HG03469 (cell line): ENCODE results near the gene INPP5K.

Experiments
- ATAC-seq: cut with Tn5 transposase; IDR thresholded peaks from one replicate; pipeline ENCODE4 v1.9.1; 2021; ENCODE audit warnings: mild to moderate bottlenecking, moderate library complexity, moderate number of reproducible peaks; ENCODE audit not compliant: unreplicated experiment

Gene INPP5K

DNA sequence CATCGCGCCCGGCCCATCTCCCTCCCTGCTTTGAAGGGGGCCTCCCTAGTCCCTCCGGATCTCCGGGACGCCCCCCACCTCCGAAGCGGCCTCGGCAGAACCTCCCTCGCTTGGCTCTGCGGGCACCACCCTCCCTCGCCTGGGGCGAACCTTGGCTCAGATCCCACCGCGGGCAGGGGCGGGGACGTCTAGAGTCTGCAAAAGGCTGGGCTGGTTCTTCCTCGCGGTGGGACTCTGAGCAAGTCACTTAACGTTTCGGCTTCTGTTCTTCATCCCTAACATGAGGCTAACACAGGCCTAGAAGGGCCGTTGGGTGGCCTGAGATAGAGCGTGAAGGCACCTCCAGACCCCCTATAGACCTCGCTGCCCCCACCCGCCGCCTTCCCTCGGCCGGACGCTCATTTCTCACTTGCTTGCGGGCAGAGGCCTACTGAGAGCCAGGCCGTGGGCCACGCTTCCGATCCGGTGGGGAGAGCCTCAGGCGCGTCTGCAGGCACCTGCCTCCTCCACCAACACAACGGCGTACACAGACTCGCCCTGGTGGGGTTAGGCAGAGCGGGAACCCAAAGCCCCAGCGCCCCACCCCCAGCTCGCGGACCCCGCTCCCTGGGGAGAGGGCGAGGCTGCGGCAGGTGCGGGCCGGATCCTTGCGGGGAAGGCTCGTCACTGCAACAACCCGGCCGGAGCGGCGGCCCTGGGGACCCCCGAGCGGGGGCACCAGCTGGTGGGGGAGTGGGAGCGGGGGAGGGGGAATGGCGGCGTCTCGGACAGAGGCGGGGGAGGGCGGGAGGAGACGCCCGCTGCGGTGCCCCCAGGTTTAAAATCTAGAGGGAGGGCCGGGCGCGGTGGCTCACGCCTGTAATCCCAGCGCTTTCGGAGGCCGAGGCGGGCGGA lies 29.4 kb downstream of the INPP5K start:
- ATAC-seq, result no peak

DNA sequence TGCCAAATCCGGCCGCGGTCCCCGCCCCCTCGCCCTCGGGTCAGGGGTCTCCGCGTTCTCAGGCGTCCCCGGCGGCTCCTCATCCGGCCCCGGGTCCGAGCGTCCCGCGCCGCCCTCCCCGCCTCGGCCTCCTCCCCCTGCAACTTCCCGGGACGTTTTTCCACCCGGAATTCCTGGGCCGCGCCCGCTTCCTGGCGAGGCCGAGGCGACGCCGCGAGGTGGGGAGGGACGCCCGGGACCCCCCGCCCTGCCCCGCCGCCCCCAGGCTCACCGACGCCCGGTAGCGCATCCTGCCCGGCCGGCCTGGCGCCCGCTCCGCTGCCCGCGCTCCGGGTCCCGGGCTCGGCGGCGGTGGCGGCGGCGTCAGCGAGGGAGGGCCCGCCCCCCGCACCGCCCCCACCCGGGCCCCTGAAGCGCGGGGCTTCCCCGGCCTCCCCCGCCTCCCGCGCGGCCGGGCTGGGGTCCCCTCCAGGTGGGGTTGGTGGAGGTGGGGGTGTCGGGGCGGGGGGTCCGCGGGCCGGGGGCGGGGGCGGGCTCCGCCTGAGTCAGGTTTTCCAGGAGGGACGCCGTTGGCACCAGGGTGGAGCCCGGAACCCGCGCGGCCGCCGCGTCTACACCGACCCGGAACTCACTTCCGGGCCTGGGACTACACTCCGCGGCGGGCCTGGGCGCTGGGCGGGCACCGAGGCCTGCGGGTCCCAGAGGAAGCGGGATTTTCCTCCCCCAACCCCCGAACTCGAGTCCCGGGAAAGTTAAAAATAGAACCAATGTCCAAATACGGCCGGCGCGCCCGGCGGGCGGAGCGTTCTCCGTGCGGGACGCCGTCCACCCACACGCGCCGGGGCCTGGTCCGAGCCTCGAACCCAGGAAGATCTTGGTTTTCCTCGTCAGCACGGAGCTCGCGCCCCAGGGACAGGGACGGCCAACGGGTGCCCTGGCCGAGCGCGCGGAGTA lies 30.7 kb downstream of the INPP5K start:
- ATAC-seq, result no peak

DNA sequence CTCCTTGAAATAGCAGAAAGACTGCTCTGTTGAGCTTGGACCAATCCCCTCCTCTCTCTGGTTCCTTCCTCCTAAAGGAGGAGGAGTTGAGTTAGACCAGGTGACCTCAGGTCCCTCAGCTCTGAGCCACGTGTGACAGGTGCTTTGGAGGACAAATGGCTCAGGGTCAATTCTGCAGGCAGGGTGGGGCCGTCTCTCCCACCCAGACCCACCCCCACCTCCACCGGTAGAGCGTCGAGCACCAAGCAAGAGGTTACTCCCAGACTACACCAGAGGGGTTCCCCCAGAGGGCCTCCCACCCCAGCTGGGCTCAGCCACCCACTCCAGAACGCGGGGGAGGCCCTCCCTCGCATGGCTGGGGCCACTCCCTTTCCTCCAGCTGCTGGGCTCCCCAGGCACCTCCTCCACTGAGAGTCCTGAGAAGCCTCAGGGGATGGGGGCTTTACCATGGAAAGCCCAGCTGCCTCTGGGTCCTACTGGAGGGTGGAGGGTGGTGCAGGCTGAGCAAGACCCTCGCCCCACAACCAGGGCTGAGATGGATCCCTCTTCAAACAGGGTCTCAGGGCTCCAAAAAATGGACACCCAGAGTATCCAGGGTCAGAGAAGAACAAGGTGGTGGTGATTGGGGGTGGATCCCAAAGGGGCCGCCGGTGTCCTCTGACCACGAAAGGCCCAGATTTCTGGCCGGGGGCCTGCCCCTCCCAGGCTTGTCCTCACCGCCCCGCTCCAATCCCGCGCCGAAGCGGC lies 31.6 kb downstream of the INPP5K start:
- peak; percentile 30 for ATAC-seq

DNA sequence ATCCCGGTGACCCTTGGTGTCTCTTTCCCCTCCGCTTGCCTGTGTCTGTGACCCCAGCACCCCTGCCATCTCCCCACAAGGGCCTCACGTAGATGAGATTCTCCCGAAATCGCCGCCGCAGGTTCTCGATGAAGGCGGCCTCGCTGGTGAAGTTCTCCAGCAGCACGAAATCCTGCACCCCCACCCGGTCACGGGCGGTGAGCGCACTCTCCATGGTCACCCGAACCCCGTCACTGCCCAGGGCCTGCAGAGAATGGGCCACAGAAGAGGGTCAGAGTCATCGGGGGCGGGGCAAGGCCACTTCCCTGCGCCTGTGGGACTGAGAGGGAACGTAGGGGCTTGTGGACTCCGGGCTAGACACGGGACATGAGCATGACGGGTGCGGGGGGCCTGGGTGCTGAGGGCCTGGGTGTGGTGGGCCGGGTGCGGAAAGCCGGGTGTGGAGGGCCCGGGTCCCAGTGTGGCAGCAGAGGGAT lies 32.3 kb downstream of the INPP5K start:
- no peak for ATAC-seq

DNA sequence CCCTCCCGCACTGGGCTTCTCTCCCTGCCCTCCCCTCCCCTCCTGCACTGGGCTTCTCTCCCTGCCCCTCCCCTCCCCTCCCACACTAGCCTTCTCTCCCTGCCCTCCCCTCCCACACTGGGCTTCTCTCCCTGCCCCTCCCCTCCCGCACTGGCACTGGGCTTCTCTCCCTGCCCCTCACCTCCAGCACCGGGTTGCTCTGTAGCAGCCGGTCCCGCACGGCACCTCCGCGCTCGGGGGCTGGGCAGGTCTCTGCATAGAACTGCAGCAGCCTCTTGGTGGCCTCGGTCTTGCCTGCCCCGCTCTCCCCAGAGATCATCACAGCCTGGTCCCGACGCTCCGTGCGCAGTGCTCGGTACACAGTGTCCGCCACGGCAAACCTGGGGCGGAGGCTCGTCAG lies 33.7 kb downstream of the INPP5K start:
- ATAC-seq, result no peak

DNA sequence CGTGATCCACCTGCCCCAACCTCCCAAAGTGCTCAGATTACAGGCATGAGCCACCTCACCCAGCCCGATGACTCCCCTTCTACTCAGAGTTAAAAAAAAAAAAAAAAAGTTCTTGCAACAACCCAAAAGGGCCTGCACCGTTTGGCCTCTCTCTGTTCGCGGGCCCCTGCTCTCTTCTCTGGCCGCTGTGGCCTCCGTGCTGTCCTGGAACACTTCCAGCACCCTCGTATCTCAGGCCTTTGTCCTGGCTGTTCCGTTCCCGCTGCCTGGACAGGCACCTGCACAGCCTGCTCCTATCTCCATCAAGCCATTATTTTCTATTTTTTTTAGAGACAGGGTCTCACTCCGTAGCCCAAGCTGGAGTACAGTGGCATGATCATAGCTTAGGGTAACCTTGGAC lies 34.7 kb downstream of the INPP5K start:
- ATAC-seq, result no peak

DNA sequence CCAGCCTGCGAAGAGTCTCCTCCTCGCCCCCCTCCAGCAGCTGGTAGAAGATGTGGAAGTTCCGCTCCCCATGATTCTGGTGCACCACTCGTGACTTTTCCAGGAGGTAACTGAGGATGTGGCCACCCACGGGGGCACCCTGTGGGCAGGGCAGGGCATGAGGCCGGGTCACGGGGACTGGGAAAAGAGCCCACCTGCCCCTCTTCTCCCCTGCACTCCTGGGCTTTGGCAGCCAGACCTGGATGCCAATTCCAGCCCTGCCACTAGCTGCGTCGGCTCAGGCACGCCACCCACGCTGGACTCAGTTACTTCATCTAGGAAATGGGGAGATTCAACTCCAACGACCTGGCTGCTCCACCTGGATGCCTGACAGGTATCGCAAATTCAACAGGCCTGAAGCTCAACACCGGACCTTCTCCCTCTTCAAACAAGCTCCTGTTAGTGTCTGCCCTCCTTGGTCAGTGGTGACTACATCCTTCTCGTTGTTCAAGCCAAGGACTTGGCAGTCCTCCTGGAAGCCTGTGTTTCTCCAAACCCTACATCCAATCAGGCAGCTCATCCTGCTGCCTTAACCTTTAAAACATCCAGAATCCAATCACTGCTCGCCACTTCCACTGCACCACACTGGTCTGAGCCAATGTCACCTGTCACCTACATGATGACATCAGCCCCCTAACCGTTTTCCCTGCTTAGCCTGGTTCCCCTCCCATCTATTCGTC lies 35.5 kb downstream of the INPP5K start:
- no peak for ATAC-seq

DNA sequence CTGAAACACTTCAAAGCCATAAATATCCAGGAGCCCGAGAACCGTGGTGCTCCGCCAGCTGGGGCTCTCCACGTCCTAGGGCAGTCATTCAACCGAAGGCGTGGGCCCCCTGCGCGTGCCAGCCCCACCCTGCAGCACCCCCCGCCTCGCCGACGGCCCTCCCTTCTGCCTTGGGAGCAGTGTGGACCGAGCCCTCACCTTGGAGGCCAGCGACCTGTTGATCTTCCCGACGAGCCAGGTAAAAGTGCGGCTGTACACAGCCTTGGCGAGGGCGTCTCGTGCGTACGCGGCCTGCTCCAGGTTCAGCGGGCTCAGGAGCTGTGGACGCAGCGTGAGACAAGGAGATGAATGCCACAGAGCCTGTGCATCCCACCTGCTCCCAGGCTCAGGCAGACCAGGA lies 38.0 kb downstream of the INPP5K start:
- no peak for ATAC-seq

DNA sequence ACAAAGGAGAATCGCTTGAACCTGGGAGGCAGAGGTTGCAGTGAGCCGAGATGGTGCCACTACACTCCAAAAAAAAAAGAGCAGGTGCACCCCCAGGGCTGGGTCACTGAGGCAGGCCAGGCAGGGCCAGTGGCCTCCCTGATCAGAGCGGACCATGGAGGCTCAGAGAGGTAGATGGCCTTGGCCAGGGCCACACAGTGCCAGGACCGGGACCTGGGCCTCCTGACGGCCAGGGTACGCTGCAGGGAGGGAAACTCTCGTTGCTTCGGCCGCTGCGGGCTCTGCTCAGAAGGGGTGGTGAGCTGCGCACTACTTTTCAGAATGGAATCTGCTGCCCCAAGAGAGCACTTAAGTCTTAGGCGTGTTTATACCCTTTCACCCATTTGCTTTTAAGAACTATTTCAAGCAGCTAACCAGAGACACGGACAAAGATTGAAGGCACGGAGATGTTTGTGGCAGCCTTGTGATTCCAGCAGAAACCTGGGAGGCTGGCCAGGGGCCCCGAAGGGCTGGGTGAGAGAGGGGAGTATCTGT lies 41.0 kb downstream of the INPP5K start:
- no peak for ATAC-seq

DNA sequence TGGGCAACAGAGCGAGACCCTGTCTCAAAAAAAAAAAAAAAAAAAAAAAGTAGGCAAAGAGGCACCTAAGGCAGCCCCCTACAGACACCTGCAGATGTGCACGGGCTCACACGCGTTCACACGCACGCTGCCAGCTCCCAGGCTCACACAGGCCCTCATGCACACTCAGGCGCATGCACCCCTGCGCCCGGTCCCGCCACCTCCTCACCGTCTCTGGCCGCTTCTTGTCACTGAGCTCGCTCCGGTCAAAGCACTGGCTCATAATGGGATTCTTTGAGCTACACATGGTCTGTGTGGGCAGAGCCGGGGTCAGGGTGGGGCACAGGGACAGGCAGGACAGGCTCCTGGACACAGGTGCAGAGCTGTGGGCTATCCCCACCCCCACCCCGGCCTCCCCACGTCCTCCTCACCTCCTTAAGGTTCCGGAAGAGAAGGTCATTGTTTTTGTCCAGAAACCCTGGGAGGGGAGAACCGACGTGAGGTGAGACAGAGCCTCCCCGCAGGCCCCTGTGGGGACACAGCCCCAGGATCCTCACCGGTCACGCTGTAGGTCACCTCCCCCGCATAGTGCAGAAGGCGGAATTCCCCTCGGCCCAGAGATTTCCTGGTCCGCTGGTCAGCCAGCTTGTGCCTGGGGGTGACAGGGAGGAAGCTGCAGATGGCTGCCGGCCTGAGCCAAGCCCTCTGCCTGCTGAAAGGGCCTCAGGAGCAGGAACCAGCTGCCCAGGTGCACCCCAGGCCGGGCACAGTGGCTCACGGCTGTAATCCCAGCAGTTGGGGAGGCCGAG lies 41.8 kb downstream of the INPP5K start:
- no peak for ATAC-seq

DNA sequence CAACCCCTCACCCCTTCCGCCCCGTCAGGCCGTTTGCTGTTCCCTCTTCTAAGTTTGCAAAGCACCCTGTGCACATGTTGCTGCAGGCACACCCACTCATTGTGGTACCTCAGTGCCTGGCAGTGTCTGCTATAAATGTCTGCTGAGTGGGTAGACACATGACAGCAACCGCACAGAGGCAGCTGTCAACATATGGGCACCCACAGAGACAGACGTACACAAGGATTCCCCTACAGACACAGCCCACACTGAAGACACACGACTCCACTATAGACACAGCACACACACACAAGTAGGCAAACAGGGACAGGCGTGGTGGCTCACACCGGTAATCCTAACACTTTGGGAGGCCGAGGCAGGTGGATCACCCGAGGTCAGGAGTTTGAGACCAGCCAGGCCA lies 42.6 kb downstream of the INPP5K start:
- no peak for ATAC-seq

DNA sequence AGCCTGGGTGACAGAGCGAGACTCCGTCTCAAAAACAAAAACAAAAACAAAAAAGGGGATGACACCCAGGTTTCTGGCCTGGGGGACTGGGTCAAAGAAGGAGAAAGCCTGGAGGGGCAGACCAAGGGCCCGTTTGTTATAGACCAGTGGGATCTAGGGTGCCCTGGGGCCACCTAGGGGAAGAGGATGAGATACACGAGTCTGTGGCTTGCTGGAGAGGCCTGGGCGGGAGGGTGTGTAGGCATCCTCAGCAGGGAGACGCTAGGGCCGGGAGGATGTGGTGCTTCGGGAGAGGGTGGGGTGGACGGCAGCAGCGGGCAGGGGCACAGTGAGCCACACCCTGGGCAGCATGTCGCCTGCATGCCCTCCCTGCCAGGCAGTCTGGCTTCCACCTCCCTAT lies 43.2 kb downstream of the INPP5K start:
- ATAC-seq, result no peak

DNA sequence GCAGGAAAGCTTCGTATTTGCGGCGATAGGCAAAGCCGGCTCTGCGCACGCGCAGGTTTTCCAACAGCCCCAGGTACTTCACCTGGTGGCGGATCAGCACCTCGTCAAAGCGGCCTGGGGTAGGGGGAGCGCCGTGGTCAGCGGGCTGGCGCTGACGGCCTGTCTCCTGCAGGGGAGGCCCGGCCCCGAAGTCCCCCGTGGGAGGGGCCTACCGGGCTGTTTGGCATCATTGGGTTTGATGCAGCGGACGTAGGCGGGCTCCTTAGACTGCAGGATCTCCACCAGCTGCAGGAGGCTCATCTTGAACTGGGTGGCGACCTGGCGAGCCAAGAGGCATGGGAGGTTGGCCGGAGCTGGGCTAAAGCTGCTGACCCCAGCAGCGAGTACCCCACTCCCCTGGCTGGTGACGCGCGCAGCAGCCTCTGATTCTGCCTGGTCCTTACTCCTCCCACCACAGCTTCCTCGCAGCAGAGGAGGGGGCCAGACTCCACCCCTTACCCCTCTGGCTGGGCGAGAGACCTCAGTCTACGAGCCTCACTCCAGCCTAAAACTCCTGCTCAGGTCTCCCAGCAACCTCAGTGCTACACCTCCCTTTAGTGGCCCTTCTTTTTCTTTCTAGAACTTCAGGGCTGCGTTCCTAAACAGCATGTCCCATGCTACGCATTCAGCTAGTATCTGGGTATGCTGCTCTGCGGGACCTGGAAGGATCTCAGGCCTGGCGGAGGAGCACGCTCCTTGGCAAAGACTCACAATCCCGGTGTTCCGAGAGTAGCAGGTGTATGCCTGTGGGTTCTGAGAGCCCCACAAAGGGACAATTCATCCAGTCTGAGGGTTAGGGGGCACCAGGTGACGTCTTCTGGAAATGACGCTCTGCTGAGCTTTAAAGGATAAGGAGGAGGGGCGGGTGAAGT lies 44.2 kb downstream of the INPP5K start:
- no peak for ATAC-seq

DNA sequence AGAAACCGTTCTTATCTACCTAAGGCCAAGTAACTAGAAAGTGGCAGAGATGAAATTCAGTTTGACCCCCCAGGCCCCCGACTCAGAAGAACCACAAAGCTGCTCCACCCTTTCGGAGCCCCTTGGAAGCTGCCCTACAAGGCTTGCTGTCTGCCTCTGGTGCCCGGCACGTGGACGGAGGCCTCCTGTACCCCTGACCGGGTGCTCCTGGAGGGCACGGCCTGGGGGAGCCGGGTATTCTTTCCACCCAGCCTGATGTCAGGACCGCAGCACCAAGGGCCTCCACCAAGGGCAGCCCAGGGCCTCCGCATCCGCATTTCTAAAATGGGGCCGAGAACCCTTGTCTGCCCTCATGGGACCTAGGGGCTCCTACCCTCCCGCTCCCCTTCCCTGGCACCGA lies 44.9 kb downstream of the INPP5K start:
- no peak for ATAC-seq

DNA sequence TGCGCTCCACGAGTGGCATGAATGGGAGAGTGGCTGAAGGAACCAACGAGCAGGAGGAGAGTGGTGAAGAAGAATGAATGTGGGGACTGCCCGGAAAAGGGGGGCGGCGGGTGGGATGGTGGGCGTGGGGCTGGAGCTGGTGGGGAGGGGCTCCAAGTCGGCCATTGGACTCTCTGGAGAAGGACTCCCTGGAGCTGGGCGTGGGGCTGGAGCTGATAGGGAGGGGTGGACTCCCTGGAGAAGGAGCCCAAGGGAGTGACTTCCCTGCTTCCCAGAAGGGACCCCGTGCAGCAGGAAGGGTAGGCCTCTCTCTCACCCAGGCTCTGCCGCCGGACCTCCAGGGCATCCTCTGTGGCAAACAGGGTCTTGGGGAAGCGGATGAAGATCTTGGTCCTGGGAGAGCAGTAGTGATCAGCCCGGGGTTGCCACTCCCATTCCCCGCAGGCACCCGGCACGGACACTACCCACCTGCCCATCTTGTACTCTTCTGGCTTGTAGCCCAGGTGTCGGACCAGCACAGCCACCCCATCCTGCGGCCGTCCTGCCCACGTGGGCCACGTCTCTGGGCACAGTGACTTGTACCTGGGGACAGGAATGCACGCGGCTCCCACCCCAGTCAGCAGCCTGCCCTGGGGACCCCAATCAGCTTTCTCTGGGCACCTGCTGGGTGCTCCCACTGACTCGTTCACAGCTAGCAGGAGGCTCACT lies 45.5 kb downstream of the INPP5K start:
- ATAC-seq, result no peak

DNA sequence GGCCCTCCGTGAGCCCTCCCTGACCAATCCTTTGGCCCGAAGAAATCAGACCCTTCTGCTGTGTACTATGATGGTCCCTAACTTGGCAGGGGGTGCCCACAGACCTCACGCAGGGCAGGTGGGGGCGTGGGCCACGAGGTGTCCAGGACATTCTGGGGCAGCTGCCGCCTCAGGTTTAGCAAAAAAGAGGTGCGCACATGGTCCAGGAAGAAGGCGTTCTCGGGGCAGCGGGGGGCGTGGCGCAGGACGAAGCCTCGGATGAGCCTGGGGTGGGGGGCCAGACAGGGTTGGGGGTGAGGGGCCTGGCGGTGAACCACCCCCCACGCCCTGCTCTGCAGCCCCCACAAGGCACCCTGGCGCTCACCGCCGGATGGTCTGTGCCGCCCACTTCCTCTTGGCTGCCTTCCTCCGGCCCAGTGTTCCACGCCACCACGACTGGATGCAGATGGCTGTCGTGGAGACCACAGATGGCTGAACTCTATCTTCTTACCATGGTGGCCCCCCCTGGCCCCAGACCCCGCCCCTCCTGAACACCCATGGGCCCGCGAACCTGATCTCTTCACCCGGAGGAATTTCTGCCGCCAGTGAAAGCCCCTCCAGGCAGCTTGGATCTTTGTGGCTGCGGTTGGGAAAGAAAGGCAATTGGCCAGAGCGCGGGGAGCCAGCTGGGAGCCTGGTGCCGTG lies 46.2 kb downstream of the INPP5K start:
- ATAC-seq, result no peak

DNA sequence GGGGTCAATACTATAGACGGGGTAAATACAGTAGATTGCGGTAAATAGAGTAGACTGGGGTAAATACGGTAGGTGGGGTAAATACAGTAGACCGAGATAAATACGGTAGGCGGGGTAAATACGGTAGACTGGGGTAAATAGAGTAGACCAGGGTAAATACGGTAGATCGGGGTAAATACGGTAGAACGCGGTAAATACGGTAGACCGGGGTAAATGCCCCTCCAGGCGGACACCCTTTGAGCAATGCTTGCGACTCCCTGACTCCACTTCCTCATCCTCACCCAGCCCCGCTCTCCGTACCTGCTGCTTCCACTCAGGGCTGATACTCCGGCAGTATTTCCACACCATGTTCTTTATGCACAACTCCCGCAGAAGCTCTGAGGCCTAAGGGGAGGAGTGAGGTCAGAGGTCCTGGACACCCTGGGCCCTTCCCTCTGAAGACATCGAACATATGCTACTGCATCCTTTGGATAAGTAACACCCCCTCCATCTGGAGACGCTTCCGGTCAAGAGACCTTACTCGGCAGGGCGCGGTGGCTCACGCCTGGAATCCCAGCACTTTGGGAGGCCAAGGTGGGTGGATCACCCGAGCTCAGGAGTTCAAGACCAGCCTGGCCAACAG lies 47.1 kb downstream of the INPP5K start:
- ATAC-seq, result no peak
